Skeletal muscle satellite cell (primary cell): Measurements from ENCODE around the gene GORASP1.

ENCODE experiments used
- H3K27me3 ChIP-seq: 2 replicates; pipeline ENCODE4 v1.7.0; 2013; ENCODE audit warnings: low read length; ENCODE audit not compliant: control insufficient read depth, insufficient read depth
- H3K36me3 ChIP-seq: 2 replicates; pipeline ENCODE4 v1.7.0; 2013; ENCODE audit warnings: mild to moderate bottlenecking, control low read depth, low read length; ENCODE audit not compliant: insufficient read depth
- H3K4me1 ChIP-seq: 2 replicates; pipeline ENCODE4 v1.7.0; 2013; ENCODE audit warnings: low read length; ENCODE audit not compliant: control insufficient read depth, insufficient read depth
- H3K4me2 ChIP-seq: 2 replicates; pipeline ENCODE4 v1.7.0; 2013; ENCODE audit warnings: mild to moderate bottlenecking, low read length
- H3K4me3 ChIP-seq: 2 replicates; pipeline ENCODE4 v1.7.0; 2013; ENCODE audit warnings: low read length
- H3K9ac ChIP-seq: 2 replicates; pipeline ENCODE4 v1.7.0; 2013; ENCODE audit warnings: mild to moderate bottlenecking, low read depth, low read length, moderate library complexity
- H3K9me3 ChIP-seq: replicated peaks from 2 replicates; pipeline ENCODE4 v1.7.0; 2013; ENCODE audit warnings: mild to moderate bottlenecking, control low read depth, low read length

The GORASP1 gene

GRCh38 chr3:39138804-39139415 lies 31.5 kb upstream of the GORASP1 start:
- peaks cover 27% of the 10 kb centered on the region for H3K36me3 ChIP-seq
- H3K9me3 ChIP-seq, result no peaks in the 10 kb centered on the region
- H3K4me3 ChIP-seq, result no peak overlapping the region

DNA sequence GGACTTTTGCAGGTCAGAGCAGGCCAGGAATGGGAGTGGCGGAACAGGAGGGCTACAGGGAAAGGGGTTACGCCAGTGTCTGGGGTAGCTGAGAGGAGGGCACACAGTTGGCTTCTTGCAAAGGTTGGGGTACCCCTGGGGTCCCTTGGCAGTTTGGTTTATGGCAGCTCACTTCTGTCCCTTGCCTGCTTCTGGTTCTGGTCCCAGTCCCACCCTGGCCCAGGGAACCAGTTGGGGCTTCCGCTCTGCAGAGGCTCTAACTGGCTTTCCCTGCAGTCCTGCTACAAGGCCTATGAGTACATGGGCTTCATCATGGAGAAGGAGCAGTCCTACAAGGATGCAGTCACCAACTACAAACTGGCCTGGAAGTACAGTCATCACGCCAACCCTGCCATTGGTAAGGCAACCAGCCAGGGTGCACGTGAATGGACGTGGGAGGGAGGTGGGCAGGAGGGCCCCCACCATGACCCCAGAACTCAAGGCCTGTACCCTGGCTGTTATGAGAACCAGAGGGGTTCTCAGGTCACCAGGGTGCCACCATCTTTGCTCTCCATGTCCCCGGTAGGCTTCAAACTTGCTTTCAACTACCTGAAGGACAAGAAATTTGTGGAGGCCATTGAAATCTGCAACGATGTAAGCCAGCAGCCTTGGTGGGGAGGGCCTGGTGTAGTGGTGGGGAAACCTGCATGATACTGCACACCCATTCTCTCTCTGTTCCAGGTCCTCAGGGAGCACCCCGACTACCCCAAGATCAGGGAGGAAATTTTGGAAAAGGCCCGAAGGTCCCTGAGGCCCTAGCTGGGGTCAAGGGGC lies 30.8 kb upstream of the GORASP1 start:
- Histone ChIP-seq H3K4me1 (peaks cover 13% of the 10 kb centered on the region), H3K4me3 (no peak overlapping the region), H3K27me3 (no peaks in the 10 kb centered on the region), H3K9ac (no peak overlapping the region), H3K36me3 (peaks cover 20% of the 10 kb centered on the region), H3K4me2 (no peak overlapping the region), H3K9me3 (no peaks in the 10 kb centered on the region)

More at GRCh38 chr3:39138804-39139415, 31.5 kb upstream of the GORASP1 start:
- no peak overlapping the region for H3K9ac ChIP-seq
- H3K27me3 ChIP-seq, result no peaks in the 10 kb centered on the region
- H3K4me1 ChIP-seq, result peaks cover 13% of the 10 kb centered on the region
- no peak overlapping the region for H3K4me2 ChIP-seq

DNA sequence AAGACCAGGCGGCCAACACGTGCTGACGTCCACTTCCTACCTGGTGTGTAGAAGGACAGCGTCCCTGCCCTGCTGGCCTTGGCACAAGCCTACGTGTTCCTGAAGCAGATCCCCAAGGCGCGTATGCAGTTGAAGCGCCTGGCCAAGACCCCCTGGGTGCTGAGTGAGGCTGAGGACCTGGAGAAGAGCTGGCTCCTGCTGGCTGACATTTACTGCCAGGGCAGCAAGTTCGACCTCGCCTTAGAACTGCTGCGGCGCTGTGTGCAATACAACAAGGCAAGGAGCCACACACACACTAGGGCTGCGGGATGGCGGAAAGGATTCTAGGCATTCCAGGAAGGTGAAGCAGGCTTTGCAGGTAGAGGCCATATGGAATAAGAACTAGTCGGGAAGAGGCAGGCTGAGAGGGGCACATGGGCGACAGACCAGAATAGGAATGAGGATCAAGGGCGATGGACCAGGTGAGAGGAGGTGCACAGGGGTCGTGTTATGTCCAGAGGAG lies 30.1 kb upstream of the GORASP1 start:
- Histone ChIP-seq H3K9me3 (no peaks in the 10 kb centered on the region), H3K4me2 (no peak overlapping the region), H3K4me1 (peaks cover 13% of the 10 kb centered on the region), H3K27me3 (no peaks in the 10 kb centered on the region), H3K36me3 (peaks cover 13% of the 10 kb centered on the region), H3K4me3 (no peak overlapping the region), H3K9ac (no peak overlapping the region)

DNA sequence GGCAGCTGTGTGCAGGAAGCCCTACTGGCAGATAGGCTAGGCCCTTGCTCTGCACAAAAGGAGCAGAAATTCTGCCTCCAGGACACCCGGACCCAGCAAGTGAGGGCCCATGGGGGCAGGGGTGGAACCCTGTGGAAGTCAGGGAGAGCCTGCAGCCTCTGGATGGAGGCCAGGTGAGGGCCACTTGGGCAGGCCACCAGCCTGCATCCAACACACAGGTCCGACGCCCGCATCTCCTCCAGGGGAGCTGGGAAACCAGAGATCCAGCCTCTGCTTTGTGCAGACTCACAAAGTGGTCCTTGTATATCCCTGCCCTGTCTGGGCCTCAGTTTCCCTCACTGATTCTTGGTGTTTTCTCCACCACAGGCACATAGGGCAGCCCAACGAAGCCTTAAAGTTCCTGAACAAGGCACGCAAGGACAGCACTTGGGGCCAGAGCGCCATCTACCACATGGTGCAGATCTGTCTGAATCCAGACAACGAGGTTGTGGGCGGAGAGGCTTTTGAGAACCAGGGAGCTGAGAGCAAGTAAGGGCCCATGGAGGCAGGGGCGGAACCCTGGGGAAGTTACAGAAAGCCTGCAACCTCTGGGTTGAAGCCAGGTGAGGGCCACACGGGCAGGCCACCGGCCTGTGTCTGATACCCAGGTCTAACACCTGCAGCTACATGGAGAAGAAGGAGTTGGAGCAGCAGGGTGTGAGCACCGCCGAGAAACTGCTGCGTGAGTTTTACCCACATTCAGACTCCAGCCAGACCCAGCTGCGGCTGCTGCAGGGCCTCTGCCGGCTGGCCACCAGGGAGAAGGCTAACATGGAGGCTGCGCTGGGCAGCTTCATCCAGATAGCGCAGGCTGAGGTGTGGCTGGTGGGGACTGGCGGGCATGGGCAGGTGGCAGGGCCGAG lies 29.4 kb upstream of the GORASP1 start:
- Histone ChIP-seq H3K36me3 (peaks cover 6% of the 10 kb centered on the region), H3K9ac (no peak overlapping the region), H3K27me3 (no peaks in the 10 kb centered on the region)

DNA sequence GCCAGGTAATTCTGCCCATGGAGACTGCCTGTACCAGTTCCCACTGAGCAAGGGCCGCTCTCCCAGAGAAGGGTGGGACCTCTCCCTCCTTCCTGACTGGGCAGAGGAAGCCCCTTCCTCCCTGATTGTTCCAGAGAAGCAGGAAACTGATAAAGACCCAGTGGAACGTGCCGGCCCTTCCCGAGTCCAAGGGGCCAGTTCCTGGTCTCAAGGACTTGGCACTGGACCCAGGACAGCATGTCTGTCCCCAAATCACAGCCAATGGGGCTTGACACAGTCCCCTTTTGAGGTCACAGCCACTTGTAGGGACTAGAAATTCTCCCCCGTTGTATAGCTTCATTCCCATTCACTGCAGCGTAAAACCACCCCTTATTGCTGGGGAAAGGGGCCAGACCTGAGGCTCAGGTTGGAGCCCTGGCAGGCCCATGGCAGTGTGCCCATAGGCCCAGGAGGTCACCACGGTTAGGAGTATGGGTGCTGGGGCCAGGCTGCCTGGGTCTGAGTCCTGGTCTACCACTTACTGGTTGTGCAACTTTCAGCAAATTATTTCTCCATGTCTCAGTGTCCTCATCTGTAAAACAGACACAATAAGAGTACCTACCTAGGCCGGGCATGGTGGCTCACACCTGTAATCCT lies 27.9 kb upstream of the GORASP1 start:
- H3K4me2 ChIP-seq, result no peak overlapping the region
- H3K4me1 ChIP-seq, result no peaks in the 10 kb centered on the region
- no peaks in the 10 kb centered on the region for H3K9me3 ChIP-seq
- H3K4me3 ChIP-seq, result no peak overlapping the region
- H3K9ac ChIP-seq, result no peak overlapping the region
- H3K36me3 ChIP-seq, result no peaks in the 10 kb centered on the region
- H3K27me3 ChIP-seq, result no peaks in the 10 kb centered on the region

More for the DNA sequence above, 29.4 kb upstream of the GORASP1 start:
- Histone ChIP-seq H3K4me1 (peaks cover 6% of the 10 kb centered on the region), H3K4me2 (no peak overlapping the region), H3K9me3 (no peaks in the 10 kb centered on the region), H3K4me3 (no peak overlapping the region)

DNA sequence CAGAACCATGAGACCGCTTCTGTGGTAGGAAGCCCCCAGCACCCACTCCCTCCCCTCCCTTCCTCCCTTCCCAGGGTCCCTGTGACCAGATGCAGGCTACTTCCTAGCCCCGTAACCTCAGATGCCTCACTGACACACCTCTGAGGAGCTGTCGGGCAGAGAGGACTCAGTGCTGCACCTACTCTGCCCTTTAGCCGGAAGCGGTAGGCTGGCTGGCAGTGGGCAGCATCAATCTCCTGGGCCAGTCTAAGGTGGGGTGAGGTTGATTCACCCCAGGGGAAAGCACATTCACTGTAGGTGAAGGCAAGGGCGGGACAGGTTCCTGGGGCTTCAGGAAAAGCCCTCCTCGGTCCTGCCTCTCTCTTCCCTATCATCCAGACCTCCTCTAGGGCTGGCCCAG lies 26.9 kb upstream of the GORASP1 start:
- H3K4me3 ChIP-seq, result no peak overlapping the region
- H3K27me3 ChIP-seq, result no peaks in the 10 kb centered on the region
- H3K9ac ChIP-seq, result no peak overlapping the region
- H3K4me2 ChIP-seq, result no peak overlapping the region
- H3K36me3 ChIP-seq, result no peaks in the 10 kb centered on the region
- H3K9me3 ChIP-seq, result no peaks in the 10 kb centered on the region
- no peaks in the 10 kb centered on the region for H3K4me1 ChIP-seq

- Histone ChIP-seq H3K4me2 (no peak overlapping the region), H3K9me3 (no peaks in the 10 kb centered on the region), H3K36me3 (no peaks in the 10 kb centered on the region), H3K4me1 (no peaks in the 10 kb centered on the region), H3K9ac (no peak overlapping the region), H3K27me3 (no peaks in the 10 kb centered on the region), H3K4me3 (no peak overlapping the region)
Observed at GRCh38 chr3:39133822-39134221, 26.4 kb upstream of the GORASP1 start.

- H3K36me3 ChIP-seq, result no peaks in the 10 kb centered on the region
- no peak overlapping the region for H3K4me3 ChIP-seq
- no peak overlapping the region for H3K4me2 ChIP-seq
Observed at GRCh38 chr3:39133093-39133490, 25.7 kb upstream of the GORASP1 start.

DNA sequence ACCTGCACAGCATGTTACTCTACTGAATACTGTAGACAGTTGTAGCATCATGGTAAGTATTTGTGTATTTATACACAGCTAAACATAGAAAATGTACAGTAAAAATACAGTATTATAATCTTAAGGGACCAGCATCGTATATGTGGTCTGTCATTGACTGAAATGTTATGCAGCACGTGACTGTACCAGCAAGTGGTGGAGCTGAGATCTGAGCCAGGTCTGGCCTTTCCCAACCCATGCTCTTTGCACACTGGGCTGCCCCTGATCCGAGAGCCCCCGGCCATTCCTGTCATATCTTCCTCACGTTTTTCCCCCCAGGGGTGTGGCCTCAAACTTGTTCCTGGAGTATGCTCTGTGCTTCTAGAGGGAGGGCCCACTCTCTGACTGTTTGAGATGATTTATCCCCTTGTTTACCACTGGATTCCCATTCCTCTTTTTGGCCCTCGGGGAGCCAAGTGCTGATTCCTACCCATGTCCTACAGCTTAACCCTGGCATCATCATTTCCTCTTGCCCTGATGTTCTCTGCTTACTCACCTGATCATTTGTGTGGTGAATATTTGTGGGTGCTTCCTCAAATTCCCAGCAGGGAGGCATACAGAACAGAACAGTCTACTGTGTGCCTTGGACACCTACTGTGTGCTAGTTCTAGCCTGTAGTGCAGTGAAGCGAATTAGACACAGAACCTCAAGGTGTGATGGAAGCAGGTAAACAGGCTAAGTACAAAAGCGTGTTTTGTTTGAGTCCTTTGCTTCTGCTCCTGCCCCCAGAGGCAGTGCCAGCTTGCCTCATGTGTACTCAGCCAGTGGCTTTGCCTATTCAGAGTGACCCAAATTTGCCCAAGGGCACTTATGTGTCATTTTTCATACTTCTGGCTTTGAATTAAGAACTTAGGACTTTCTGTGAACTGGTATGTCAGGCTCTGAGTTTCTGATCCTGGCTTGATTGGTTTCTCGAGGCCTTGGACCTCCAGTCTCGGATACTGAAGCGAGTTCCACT lies 25.0 kb upstream of the GORASP1 start:
- Histone ChIP-seq H3K4me2 (no peak overlapping the region), H3K36me3 (no peaks in the 10 kb centered on the region), H3K4me1 (no peaks in the 10 kb centered on the region), H3K4me3 (no peak overlapping the region), H3K27me3 (no peaks in the 10 kb centered on the region), H3K9me3 (no peaks in the 10 kb centered on the region), H3K9ac (no peak overlapping the region)

More at GRCh38 chr3:39133093-39133490, 25.7 kb upstream of the GORASP1 start:
- Histone ChIP-seq H3K27me3 (no peaks in the 10 kb centered on the region), H3K9ac (no peak overlapping the region), H3K9me3 (no peaks in the 10 kb centered on the region), H3K4me1 (no peaks in the 10 kb centered on the region)

DNA sequence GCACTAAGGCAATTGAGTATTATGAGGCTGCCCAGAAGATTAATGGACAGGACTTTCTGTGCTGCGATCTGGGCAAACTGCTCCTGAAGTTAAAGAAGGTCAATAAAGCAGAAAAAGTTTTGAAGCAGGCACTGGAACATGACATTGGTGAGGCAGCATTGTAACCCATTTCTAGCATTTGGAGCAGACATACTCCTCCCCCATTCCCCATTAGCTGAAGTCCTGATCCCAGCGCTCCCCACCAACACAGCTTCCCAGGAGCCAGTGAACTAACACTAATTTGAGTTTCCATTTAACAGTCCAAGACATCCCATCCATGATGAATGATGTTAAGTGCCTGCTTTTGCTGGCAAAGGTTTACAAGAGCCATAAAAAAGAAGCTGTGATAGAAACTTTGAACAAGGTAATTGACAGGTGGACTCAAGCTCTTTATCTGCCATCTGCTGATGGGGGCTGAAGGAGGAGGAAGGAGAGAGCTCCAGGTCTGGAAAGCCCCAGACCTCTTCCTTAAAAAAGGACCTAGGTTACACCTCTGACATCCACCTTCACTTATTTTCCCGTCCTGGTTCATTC lies 23.4 kb upstream of the GORASP1 start:
- Histone ChIP-seq H3K4me2 (no peak overlapping the region), H3K27me3 (no peaks in the 10 kb centered on the region), H3K9me3 (no peaks in the 10 kb centered on the region), H3K4me1 (peaks cover 7% of the 10 kb centered on the region), H3K9ac (no peak overlapping the region), H3K36me3 (no peaks in the 10 kb centered on the region), H3K4me3 (no peak overlapping the region)
